Caco-2 (cell line): ENCODE data around the gene SLC9C2. TPM values are rescaled to one million over a fixed set of nuclear protein-coding genes. Genes with fewer than 3 reads are reported as not detected.
"Not testable (repeated sequence)": the region's sequence is repeated elsewhere in the genome, so short reads cannot be mapped to it uniquely, and the experiment has no call there.

Source experiments
- BruUV-seq: library from RNA; stranded (reverse); fragments of 400-500 nt; replicated peaks from 2 replicates; lab custom pipeline; 2021; lab: Mats Ljungman, UMichigan
- CTCF ChIA-PET: fragments of 300-600 bp; sonication (Branson Sonifier 250); formaldehyde crosslinking; loops from one replicate; lab custom pipeline; 2022; ENCODE audit warnings: antibody characterized with exemption; lab: Charles Lee
- POLR2A ChIA-PET: fragments of 300-600 bp; sonication (Branson Sonifier 250); formaldehyde crosslinking; loops from one replicate; lab custom pipeline; 2022; ENCODE audit warnings: antibody characterized with exemption; lab: Charles Lee
- DNase-seq, 2 experiments: peaks; one replicate each; pipeline versions ENCODE4 v3.0.0 to v3.0.0-alpha.2; 2020 to 2022
- H3K27me3 ChIP-seq: replicated peaks from 2 replicates; pipeline ENCODE4 v1.6.0; 2011; ENCODE audit warnings: low read length; ENCODE audit not compliant: control insufficient read depth, insufficient read depth
- H3K36me3 ChIP-seq: 2 replicates; pipeline ENCODE4 v1.5.1; 2011; ENCODE audit warnings: low read length; ENCODE audit not compliant: control insufficient read depth, insufficient read depth
- H3K4me1 ChIP-seq: fragments of 250-450 bp; sonication (Bioruptor Pico); 2 replicates; pipeline ENCODE4 v1.5.1; 2020; ENCODE audit warnings: mild to moderate bottlenecking
- H3K4me3 ChIP-seq: 2 replicates; pipeline ENCODE4 v1.5.1; 2011; ENCODE audit warnings: low read depth, mild to moderate bottlenecking, control low read depth, low read length
- H3K9me3 ChIP-seq: fragments of 250-450 bp; sonication (Bioruptor Pico); 2 replicates; pipeline ENCODE4 v1.5.1; 2020; ENCODE audit warnings: mild to moderate bottlenecking, moderate library complexity
- H3K27ac Mint-ChIP-seq: one replicate; pipeline ENCODE4 v1.8.0; 2022; ENCODE audit warnings: mixed read lengths; ENCODE audit not compliant: unreplicated experiment
- H3K27me3 Mint-ChIP-seq: one replicate; pipeline ENCODE4 v1.8.0; 2022; ENCODE audit warnings: mixed read lengths; ENCODE audit not compliant: insufficient read depth, unreplicated experiment
- H3K36me3 Mint-ChIP-seq: one replicate; pipeline ENCODE4 v1.8.0; 2022; ENCODE audit warnings: mild to moderate bottlenecking, mixed read lengths; ENCODE audit not compliant: insufficient read depth, unreplicated experiment
- H3K4me1 Mint-ChIP-seq: one replicate; pipeline ENCODE4 v1.8.0; 2022; ENCODE audit warnings: low read depth, mixed read lengths; ENCODE audit not compliant: unreplicated experiment
- H3K4me3 Mint-ChIP-seq: one replicate; pipeline ENCODE4 v1.8.0; 2022; ENCODE audit warnings: mild to moderate bottlenecking, moderate library complexity, mixed read lengths; ENCODE audit not compliant: unreplicated experiment
- H3K9me3 Mint-ChIP-seq: one replicate; pipeline ENCODE4 v1.8.0; 2022; ENCODE audit warnings: mixed read lengths; ENCODE audit not compliant: unreplicated experiment
- intact Hi-C: fragments of 100-400 bp; cut with micrococcal nuclease; formaldehyde crosslinking; loops from one replicate; pipeline ENCODE4 v1.10.0; 2022; ENCODE audit not compliant: unreplicated experiment
- total RNA-seq: library from RNA; stranded (reverse); gene quantifications from 2 replicates; pipeline ENCODE4 v1.2.3, GENCODE V29; 2022
- TF ChIP-seq, protein P1 (sequence below), 2 experiments: fragments of 200-600 bp in 1 of 2; IDR thresholded peaks; 1 replicate in 1 of 2; 2 replicates in 1 of 2; pipeline versions ENCODE4 v1.5.1 to v1.8.0; 2011 to 2022; ENCODE audit warnings: antibody characterized with exemption in 1 of 2, control low read depth in 1 of 2, inconsistent platforms in 1 of 2, low read depth in 1 of 2, low read length in 1 of 2, mild to moderate bottlenecking in 1 of 2, moderate library complexity in 1 of 2; ENCODE audit not compliant: insufficient read depth in 1 of 2, severe bottlenecking in 1 of 2, unreplicated experiment in 1 of 2

SLC9C2 gene
- total RNA-seq, 1 experiment from 2014 or later, result not detected

DNA sequence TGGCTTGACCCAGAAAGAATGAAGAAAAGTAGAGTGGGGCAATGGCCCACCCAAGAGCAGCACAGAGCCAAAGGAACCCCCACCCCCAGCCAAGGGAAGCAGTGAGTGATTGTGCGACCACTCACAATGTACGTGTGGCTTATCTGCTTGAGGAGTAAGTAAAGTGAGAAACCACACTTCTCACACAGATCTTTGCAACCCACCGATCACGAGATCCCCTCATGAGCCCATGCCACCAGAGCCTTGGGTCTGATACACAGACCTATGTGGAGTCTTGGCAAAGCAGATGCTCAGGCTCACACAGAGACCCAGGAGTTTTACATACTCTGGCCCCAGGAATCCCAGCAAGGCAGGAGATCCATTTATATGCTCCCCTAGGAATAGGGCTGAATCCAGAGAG lies 14.0 kb upstream of the SLC9C2 start:
- Mint-ChIP-seq H3K4me1 (no peaks in the 10 kb centered on the region), H3K9me3 (peaks cover 38% of the 10 kb centered on the region), H3K36me3 (peaks cover 5% of the 10 kb centered on the region), H3K27me3 (peaks cover 4% of the 10 kb centered on the region), H3K27ac (no peak overlapping the region), H3K4me3 (no peak overlapping the region)
- Histone ChIP-seq H3K36me3 (no peaks in the 10 kb centered on the region), H3K9me3 (no peaks in the 10 kb centered on the region; the same call in 1 of the 2 replicates), H3K4me1 (no peaks in the 10 kb centered on the region), H3K4me3 (no peak overlapping the region), H3K27me3 (no peaks in the 10 kb centered on the region)
- BruUV-seq, result no TSS peak
- intact Hi-C loops, result no loop called here
- no peak for DNase-seq
- POLR2A ChIA-PET, result no interaction called here
- TF ChIP-seq, protein P1, sequence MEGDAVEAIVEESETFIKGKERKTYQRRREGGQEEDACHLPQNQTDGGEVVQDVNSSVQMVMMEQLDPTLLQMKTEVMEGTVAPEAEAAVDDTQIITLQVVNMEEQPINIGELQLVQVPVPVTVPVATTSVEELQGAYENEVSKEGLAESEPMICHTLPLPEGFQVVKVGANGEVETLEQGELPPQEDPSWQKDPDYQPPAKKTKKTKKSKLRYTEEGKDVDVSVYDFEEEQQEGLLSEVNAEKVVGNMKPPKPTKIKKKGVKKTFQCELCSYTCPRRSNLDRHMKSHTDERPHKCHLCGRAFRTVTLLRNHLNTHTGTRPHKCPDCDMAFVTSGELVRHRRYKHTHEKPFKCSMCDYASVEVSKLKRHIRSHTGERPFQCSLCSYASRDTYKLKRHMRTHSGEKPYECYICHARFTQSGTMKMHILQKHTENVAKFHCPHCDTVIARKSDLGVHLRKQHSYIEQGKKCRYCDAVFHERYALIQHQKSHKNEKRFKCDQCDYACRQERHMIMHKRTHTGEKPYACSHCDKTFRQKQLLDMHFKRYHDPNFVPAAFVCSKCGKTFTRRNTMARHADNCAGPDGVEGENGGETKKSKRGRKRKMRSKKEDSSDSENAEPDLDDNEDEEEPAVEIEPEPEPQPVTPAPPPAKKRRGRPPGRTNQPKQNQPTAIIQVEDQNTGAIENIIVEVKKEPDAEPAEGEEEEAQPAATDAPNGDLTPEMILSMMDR (IDR thresholded peaks at IDR 0.05; ENCODE audit: insufficient read depth in 1 of 2, low read depth in 1 of 2, low read length in 1 of 2, severe bottlenecking in 1 of 2, unreplicated experiment in 1 of 2), result no peak
- CTCF ChIA-PET, result no interaction called here

- H3K4me1 Mint-ChIP-seq, DNase-seq, BruUV-seq, POLR2A ChIA-PET, H3K27me3 ChIP-seq, H3K27me3 Mint-ChIP-seq, H3K9me3 ChIP-seq, intact Hi-C loops, H3K4me3 Mint-ChIP-seq, H3K36me3 Mint-ChIP-seq, H3K4me3 ChIP-seq, H3K4me1 ChIP-seq, H3K27ac Mint-ChIP-seq, CTCF ChIA-PET, H3K36me3 ChIP-seq: not testable (repeated sequence)
- peaks cover 23% of the 10 kb centered on the region for H3K9me3 Mint-ChIP-seq
Measured at GRCh38 chr1:173613086-173613485, 10.2 kb upstream of the SLC9C2 start.

DNA sequence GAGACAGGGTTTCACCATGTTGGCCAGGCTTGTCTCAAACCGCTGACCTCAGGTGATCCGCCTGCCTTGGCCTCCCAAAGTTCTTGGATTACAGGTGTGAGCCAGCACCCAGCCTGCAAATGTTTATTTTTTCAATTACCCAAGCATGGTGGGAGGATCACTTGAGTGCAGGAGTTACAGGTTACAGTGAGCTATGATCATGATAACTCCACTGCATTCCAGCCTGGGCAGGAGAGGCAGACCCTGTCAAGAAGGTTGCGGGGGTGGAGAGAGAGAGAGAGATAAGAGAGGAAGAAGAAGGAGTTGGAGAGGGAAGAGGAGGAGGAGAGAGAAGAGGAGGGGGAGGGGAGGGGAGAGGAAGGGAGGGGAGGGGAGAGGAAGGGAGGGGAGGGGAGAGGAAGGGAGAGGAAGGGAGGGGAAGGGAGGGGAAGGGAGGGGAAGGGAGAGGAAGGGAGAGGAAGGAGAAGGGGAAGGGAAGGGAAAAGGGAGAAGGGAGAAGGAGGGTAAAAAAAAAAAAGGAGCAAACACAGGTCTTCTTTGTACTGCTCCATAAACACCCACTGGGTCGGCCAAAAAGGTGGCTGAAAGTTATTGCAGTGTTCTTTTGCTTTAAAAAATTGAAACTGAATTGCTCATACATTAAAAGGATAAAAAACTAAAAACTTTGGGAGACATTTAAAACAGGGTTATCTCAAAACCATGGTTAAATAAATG lies 5.8 kb upstream of the SLC9C2 start:
- Histone ChIP-seq H3K4me3 (no peak overlapping the region), H3K36me3 (no peaks in the 10 kb centered on the region), H3K27me3 (no peaks in the 10 kb centered on the region), H3K9me3 (0 out of 2 replicates have a peak, but pooled peaks cover 3% of the 10 kb centered on the region), H3K4me1 (peaks cover 2% of the 10 kb centered on the region; the same call in 1 of the 2 replicates)
- ChIA-PET POLR2A (no interaction called here), CTCF (no interaction called here)
- peaks cover 5% of the 10 kb centered on the region for H3K4me1 Mint-ChIP-seq
- no peak for DNase-seq
- H3K27me3 Mint-ChIP-seq, result no peaks in the 10 kb centered on the region
- no peak overlapping the region for H3K27ac Mint-ChIP-seq
- no TSS peak for BruUV-seq
- peaks cover 35% of the 10 kb centered on the region for H3K9me3 Mint-ChIP-seq
- no peak overlapping the region for H3K4me3 Mint-ChIP-seq
- peaks cover 5% of the 10 kb centered on the region for H3K36me3 Mint-ChIP-seq
- TF ChIP-seq, protein P1 (IDR thresholded peaks at IDR 0.05; ENCODE audit: insufficient read depth in 1 of 2, low read depth in 1 of 2, low read length in 1 of 2, severe bottlenecking in 1 of 2, unreplicated experiment in 1 of 2), result no peak
- intact Hi-C loops, result no loop called here
